Nephron progenitor cell (in vitro differentiated cells): ENCODE data around the gene PJA2.

Experiments used
- DNase-seq: peaks from one replicate; pipeline ENCODE4 v3.0.0; 2021
- H3K27ac Mint-ChIP-seq: 2 replicates; pipeline ENCODE4 v1.8.0; 2021; ENCODE audit warnings: mild to moderate bottlenecking, moderate library complexity, mixed read lengths
- H3K27me3 Mint-ChIP-seq: 2 replicates; pipeline ENCODE4 v1.8.0; 2021; ENCODE audit warnings: mild to moderate bottlenecking, low read depth, mixed read lengths; ENCODE audit not compliant: poor library complexity
- H3K36me3 Mint-ChIP-seq: 2 replicates; pipeline ENCODE4 v1.8.0; 2021; ENCODE audit warnings: low read depth, mixed read lengths
- H3K4me1 Mint-ChIP-seq: 2 replicates; pipeline ENCODE4 v1.8.0; 2021; ENCODE audit warnings: mixed read lengths
- H3K4me3 Mint-ChIP-seq: 2 replicates; pipeline ENCODE4 v1.8.0; 2021; ENCODE audit warnings: mild to moderate bottlenecking, moderate library complexity, mixed read lengths
- H3K9me3 Mint-ChIP-seq: 2 replicates; pipeline ENCODE4 v1.8.0; 2021; ENCODE audit warnings: mild to moderate bottlenecking, moderate library complexity, mixed read lengths
- CTCF ChIP-seq: fragments of 200-600 bp; sonication (generic); IDR thresholded peaks from 2 replicates; pipeline ENCODE4 v1.5.0; 2021; ENCODE audit warnings: antibody characterized with exemption

PJA2 gene

GRCh38 chr5:109390188-109390587 lies 19.6 kb downstream of the PJA2 start:
- DNase-seq, result no peak
- H3K27ac Mint-ChIP-seq, result no peak overlapping the region
- H3K4me1 Mint-ChIP-seq, result peaks cover 26% of the 10 kb centered on the region
- no peaks in the 10 kb centered on the region for H3K27me3 Mint-ChIP-seq
- H3K36me3 Mint-ChIP-seq, result peaks cover 58% of the 10 kb centered on the region
- H3K9me3 Mint-ChIP-seq, result peaks cover 40% of the 10 kb centered on the region
- no peak for TF ChIP-seq CTCF
- no peak overlapping the region for H3K4me3 Mint-ChIP-seq

DNA sequence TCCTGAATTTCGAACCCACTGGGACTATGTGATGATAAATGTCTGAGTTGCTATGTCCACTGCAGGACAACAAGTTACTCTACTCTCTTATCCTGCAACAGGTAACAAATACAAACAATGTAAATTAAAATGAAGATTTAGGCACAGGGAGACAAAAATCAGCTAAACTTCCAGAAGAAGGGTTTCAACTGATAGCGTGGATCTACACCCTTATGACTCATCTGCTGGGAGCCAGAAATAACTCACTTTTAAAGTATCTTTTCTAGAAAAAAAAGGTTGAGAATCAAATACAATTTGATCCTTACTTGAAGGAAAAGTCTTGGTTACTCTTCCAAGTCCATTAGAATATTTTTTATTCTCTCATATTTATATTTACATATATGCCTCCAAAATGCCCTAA lies 21.4 kb downstream of the PJA2 start:
- H3K4me3 Mint-ChIP-seq, result no peak overlapping the region
- no peak for TF ChIP-seq CTCF
- DNase-seq, result no peak
- peaks cover 41% of the 10 kb centered on the region for H3K36me3 Mint-ChIP-seq
- H3K27ac Mint-ChIP-seq, result peak overlapping the region; percentile 27
- no peaks in the 10 kb centered on the region for H3K27me3 Mint-ChIP-seq
- peaks cover 25% of the 10 kb centered on the region for H3K9me3 Mint-ChIP-seq
- peaks cover 26% of the 10 kb centered on the region for H3K4me1 Mint-ChIP-seq

DNA sequence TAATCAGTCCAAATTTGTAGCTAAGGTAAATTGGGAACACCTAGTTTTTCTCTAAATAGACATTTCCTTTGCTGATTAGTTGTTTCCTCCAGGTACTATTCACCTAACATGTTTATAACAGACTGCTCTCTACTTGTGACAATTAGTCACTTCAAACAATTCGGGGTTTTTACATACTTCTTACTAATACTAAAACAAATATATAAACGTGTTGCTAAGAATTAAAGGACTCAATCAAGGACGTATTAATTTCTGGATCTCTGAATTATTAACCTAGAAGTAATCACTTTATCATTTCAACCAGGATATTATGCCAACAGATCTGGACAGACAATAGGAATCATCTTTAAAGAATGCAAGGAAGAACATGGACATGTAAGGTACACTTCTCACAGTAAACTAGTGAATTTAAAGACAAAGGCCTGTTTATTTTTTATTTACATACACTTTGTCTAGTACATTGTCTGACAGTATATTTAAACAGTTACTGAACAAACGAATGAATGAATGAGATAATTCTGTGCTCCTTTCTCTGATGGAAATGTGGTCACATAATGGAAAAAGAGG lies 22.3 kb downstream of the PJA2 start:
- H3K4me3 Mint-ChIP-seq, result no peak overlapping the region
- H3K27me3 Mint-ChIP-seq, result no peaks in the 10 kb centered on the region
- H3K4me1 Mint-ChIP-seq, result peaks cover 26% of the 10 kb centered on the region
- no peak for DNase-seq
- H3K9me3 Mint-ChIP-seq, result peaks cover 17% of the 10 kb centered on the region
- peaks cover 33% of the 10 kb centered on the region for H3K36me3 Mint-ChIP-seq
- no peak for TF ChIP-seq CTCF
- H3K27ac Mint-ChIP-seq, result peak overlapping the region; percentile 27

DNA sequence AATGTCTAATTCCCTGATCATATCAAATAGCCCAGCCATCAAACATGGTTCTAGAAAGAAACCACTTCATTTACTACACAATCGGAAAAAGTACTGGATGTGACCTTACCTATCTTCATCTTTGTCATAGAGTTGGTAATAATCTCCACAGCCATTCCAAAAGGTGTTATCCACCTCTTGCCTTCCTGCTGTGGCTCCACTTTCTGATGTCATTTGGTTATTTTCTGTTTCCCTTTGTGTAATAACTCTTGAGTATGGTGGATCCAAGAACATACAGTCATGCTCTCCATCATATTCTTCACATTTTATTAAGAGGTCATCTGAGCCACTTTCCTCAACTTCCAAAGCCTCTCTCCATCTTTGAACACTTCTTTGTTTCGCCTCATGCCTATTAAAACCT lies 31.7 kb downstream of the PJA2 start:
- H3K27ac Mint-ChIP-seq, result no peak overlapping the region
- DNase-seq, result no peak
- no peak for TF ChIP-seq CTCF
- peaks cover 57% of the 10 kb centered on the region for H3K36me3 Mint-ChIP-seq
- no peaks in the 10 kb centered on the region for H3K4me1 Mint-ChIP-seq
- no peaks in the 10 kb centered on the region for H3K9me3 Mint-ChIP-seq
- no peak overlapping the region for H3K4me3 Mint-ChIP-seq
- no peaks in the 10 kb centered on the region for H3K27me3 Mint-ChIP-seq

DNA sequence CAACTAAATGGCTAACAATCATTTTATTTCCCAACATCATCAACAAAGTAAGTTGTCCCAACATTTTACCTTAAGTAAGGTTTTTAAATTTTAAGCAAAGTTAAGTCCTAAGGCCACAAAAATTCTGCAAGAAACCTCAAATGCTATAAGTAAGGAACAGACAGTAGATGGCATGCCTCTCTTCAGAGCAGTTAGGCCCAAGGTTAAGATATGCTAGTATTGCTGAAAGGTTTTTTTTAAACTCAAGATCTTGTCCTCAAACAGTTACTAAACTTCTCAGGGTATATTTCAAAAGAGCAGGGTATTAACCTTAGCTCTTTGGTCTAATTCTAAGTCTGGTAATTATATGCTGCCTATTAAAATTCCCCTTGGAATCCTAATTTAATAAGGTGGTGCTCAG lies 35.1 kb downstream of the PJA2 start:
- TF ChIP-seq CTCF, result no peak

GRCh38 chr5:109373932-109374331 lies 35.8 kb downstream of the PJA2 start:
- Mint-ChIP-seq H3K4me1 (no peaks in the 10 kb centered on the region), H3K27me3 (no peaks in the 10 kb centered on the region), H3K27ac (peak overlapping the region; percentile 20), H3K4me3 (no peak overlapping the region), H3K9me3 (peaks cover 5% of the 10 kb centered on the region), H3K36me3 (peaks cover 56% of the 10 kb centered on the region)
- DNase-seq, result no peak
- TF ChIP-seq CTCF, result no peak

More for the DNA sequence above, 35.1 kb downstream of the PJA2 start:
- H3K27ac Mint-ChIP-seq, result peak overlapping the region; percentile 4
- H3K36me3 Mint-ChIP-seq, result peaks cover 56% of the 10 kb centered on the region
- H3K4me3 Mint-ChIP-seq, result no peak overlapping the region
- no peaks in the 10 kb centered on the region for H3K4me1 Mint-ChIP-seq
- peaks cover 3% of the 10 kb centered on the region for H3K9me3 Mint-ChIP-seq
- H3K27me3 Mint-ChIP-seq, result no peaks in the 10 kb centered on the region
- no peak for DNase-seq
